ENCODE data around the gene COA8. TPM values are rescaled to one million over a fixed set of nuclear protein-coding genes. Genes with fewer than 3 reads are reported as not detected.

COA8 gene
- total and polyA plus RNA-seq, 3 donors from 2014 or later: 28.9 to 152 (median 68.7) TPM

GRCh38 chr14:103629503-103630121 is 66.9 kb downstream of the COA8 start:
- H3K27me3 ChIP-seq: no peaks in the 10 kb centered on the region
- H3K27ac ChIP-seq: peak overlapping the region; percentile 96 to 98
- H3K9me3 ChIP-seq: no peaks in the 10 kb centered on the region
- DNase-seq: peak; percentile 54
- TF ChIP-seq, protein P1, sequence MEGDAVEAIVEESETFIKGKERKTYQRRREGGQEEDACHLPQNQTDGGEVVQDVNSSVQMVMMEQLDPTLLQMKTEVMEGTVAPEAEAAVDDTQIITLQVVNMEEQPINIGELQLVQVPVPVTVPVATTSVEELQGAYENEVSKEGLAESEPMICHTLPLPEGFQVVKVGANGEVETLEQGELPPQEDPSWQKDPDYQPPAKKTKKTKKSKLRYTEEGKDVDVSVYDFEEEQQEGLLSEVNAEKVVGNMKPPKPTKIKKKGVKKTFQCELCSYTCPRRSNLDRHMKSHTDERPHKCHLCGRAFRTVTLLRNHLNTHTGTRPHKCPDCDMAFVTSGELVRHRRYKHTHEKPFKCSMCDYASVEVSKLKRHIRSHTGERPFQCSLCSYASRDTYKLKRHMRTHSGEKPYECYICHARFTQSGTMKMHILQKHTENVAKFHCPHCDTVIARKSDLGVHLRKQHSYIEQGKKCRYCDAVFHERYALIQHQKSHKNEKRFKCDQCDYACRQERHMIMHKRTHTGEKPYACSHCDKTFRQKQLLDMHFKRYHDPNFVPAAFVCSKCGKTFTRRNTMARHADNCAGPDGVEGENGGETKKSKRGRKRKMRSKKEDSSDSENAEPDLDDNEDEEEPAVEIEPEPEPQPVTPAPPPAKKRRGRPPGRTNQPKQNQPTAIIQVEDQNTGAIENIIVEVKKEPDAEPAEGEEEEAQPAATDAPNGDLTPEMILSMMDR (IDR thresholded peaks at IDR 0.05): no peak
- no peak for TF ChIP-seq POLR2A (IDR thresholded peaks at IDR 0.05)
- peak overlapping the region; percentile 99 for H3K4me3 ChIP-seq
- H3K4me1 ChIP-seq: peaks cover 25% of the 10 kb centered on the region
- intact Hi-C loops (cut with DNase I; ENCODE audit: low total_unique reads): no loop called here
- WGBS, 2 donors: 0 to 1% methylated on average over 4 to 39 of the region's 71 CpGs
- no peaks in the 10 kb centered on the region for H3K36me3 ChIP-seq (ENCODE audit: low read depth, missing control alignments)

GRCh38 chr14:103630364-103631108 is 67.8 kb downstream of the COA8 start:
- peak overlapping the region in 1 of 2 donors; percentile 96 for H3K27ac ChIP-seq
- no peaks in the 10 kb centered on the region for H3K9me3 ChIP-seq
- H3K4me1 ChIP-seq: peaks cover 25% of the 10 kb centered on the region
- H3K4me3 ChIP-seq: peak overlapping the region; percentile 99
- H3K27me3 ChIP-seq: no peaks in the 10 kb centered on the region
- intact Hi-C loops (cut with DNase I; ENCODE audit: low total_unique reads): no loop called here
- no peaks in the 10 kb centered on the region for H3K36me3 ChIP-seq (ENCODE audit: low read depth, missing control alignments)
- no peak for TF ChIP-seq POLR2A (IDR thresholded peaks at IDR 0.05)
- peak; percentile 48 for DNase-seq
- 3 to 9% methylated on average over 5 of the region's 5 CpGs for whole genome bisulfite sequencing, 2 donors

- H3K36me3 ChIP-seq (ENCODE audit: low read depth, missing control alignments): no peaks in the 10 kb centered on the region
- no peak overlapping the region for H3K27ac ChIP-seq
- H3K4me1 ChIP-seq: peaks cover 14% of the 10 kb centered on the region
- H3K27me3 ChIP-seq: no peaks in the 10 kb centered on the region
- no peak overlapping the region for H3K4me3 ChIP-seq
- TF ChIP-seq POLR2A (IDR thresholded peaks at IDR 0.05): no peak
- TF ChIP-seq, protein P1 (IDR thresholded peaks at IDR 0.05): no peak
- H3K9me3 ChIP-seq: no peaks in the 10 kb centered on the region
- WGBS, 2 donors: 55 to 86% methylated on average over 1 of the region's 1 CpG
- intact Hi-C loops (cut with DNase I; ENCODE audit: low total_unique reads): no loop called here
- no peak for DNase-seq
Observed at GRCh38 chr14:103633391-103633790, 70.6 kb downstream of the COA8 start.

GRCh38 chr14:103634156-103634555 is 71.4 kb downstream of the COA8 start:
- intact Hi-C loops (cut with DNase I; ENCODE audit: low total_unique reads): no loop called here
- Histone ChIP-seq H3K27me3 (no peaks in the 10 kb centered on the region), H3K4me1 (peaks cover 13% of the 10 kb centered on the region), H3K27ac (no peak overlapping the region), H3K4me3 (no peak overlapping the region), H3K9me3 (no peaks in the 10 kb centered on the region), H3K36me3 (ENCODE audit: low read depth, missing control alignments) (no peaks in the 10 kb centered on the region)
- TF ChIP-seq, protein P1 (IDR thresholded peaks at IDR 0.05): no peak
- no peak for TF ChIP-seq POLR2A (IDR thresholded peaks at IDR 0.05)
- 72 to 85% methylated on average over 4 of the region's 4 CpGs for WGBS, 2 donors
- no peak for DNase-seq

- Histone ChIP-seq H3K9me3 (no peaks in the 10 kb centered on the region), H3K36me3 (ENCODE audit: low read depth, missing control alignments) (no peaks in the 10 kb centered on the region), H3K27ac (no peak overlapping the region), H3K27me3 (no peaks in the 10 kb centered on the region), H3K4me3 (no peak overlapping the region), H3K4me1 (no peaks in the 10 kb centered on the region)
- no peak for TF ChIP-seq POLR2A (IDR thresholded peaks at IDR 0.05)
- TF ChIP-seq, protein P1 (IDR thresholded peaks at IDR 0.05): no peak
- no peak for DNase-seq
- 80 to 92% methylated on average over 3 of the region's 3 CpGs for WGBS, 2 donors
- intact Hi-C loops (cut with DNase I; ENCODE audit: low total_unique reads): no loop called here
Observed at GRCh38 chr14:103638594-103638993, 75.8 kb downstream of the COA8 start.

Small RNAs within 50 kb of the gene (small RNA-seq; reads per million reads assigned to genes)
- gene RNU4-68P: 0 to 0.09 reads per million in 2 donors
- gene RNU7-160P: 0 reads per million in 2 donors

Other genes with a start within 250 kb of the COA8 start
- gene EIF5, start 228.7 kb upstream of the COA8 start, total RNA-seq: 100 to 1,000 TPM; 308 to 309 TPM
- gene EIF5, start 228.7 kb upstream of the COA8 start, polyA plus RNA-seq (ENCODE audit: insufficient read depth, low read depth, low replicate concordance): 366 TPM
- 100 to 1,000 TPM; 172 to 198 TPM for gene MARK3, start 177.5 kb upstream of the COA8 start, total RNA-seq
- 93.9 TPM for gene MARK3, start 177.5 kb upstream of the COA8 start, polyA plus RNA-seq (ENCODE audit: insufficient read depth, low read depth, low replicate concordance)
- gene CKB, start 40.1 kb upstream of the COA8 start, total RNA-seq: 1,000 to 10,000 TPM; 1,148 to 1,322 TPM
- 504 TPM for gene CKB, start 40.1 kb upstream of the COA8 start, polyA plus RNA-seq (ENCODE audit: insufficient read depth, low read depth, low replicate concordance)
- 10 to 100 TPM; 19.1 to 29.8 TPM for gene TRMT61A, start 33.8 kb upstream of the COA8 start, total RNA-seq
- gene TRMT61A, start 33.8 kb upstream of the COA8 start, polyA plus RNA-seq (ENCODE audit: insufficient read depth, low read depth, low replicate concordance): 12.1 TPM
- gene BAG5, start 303 bp upstream of the COA8 start, total RNA-seq: 100 to 1,000 TPM in 1 of 2 donors, 10 to 100 TPM in 1; 63.4 to 124 TPM
- 202 TPM for gene BAG5, start 303 bp upstream of the COA8 start, polyA plus RNA-seq (ENCODE audit: insufficient read depth, low read depth, low replicate concordance)
- gene KLC1, start 66.3 kb downstream of the COA8 start, total RNA-seq: 100 to 1,000 TPM; 379 to 473 TPM
- 92.9 TPM for gene KLC1, start 66.3 kb downstream of the COA8 start, polyA plus RNA-seq (ENCODE audit: insufficient read depth, low read depth, low replicate concordance)
- gene XRCC3, start 152.5 kb downstream of the COA8 start, total RNA-seq: 10 to 100 TPM; 40.3 to 41.1 TPM
- gene XRCC3, start 152.5 kb downstream of the COA8 start, polyA plus RNA-seq (ENCODE audit: insufficient read depth, low read depth, low replicate concordance): 16.6 TPM
- gene ZFYVE21, start 152.8 kb downstream of the COA8 start, total RNA-seq: 100 to 1,000 TPM; 194 to 251 TPM
- 86.4 TPM for gene ZFYVE21, start 152.8 kb downstream of the COA8 start, polyA plus RNA-seq (ENCODE audit: insufficient read depth, low read depth, low replicate concordance)

Measured in testis (tissue), 3 donors.